Cardiac fibroblast (primary cell): ENCODE measurements around the gene CTDP1.

Source experiments
- DNase-seq, 2 donors: peaks; one replicate each; pipeline versions ENCODE4 v3.0.0 to v3.0.0-alpha.2; 2010; ENCODE audit warnings: low read depth in 2 of 2
- H3K4me3 ChIP-seq, 2 donors: replicated peaks in 1 of 2; 1 replicate in 1 of 2; 2 replicates in 1 of 2; pipeline ENCODE4 v1.5.1; 2011; ENCODE audit warnings: low read depth in 2 of 2, low read length in 2 of 2, mild to moderate bottlenecking in 2 of 2, moderate library complexity in 1 of 2
- TF ChIP-seq, protein P1 (sequence below): IDR thresholded peaks from one replicate; pipeline ENCODE4 v1.5.1; 2011; ENCODE audit warnings: low read depth, mild to moderate bottlenecking, low read length, inconsistent platforms

CTDP1 gene

DNA sequence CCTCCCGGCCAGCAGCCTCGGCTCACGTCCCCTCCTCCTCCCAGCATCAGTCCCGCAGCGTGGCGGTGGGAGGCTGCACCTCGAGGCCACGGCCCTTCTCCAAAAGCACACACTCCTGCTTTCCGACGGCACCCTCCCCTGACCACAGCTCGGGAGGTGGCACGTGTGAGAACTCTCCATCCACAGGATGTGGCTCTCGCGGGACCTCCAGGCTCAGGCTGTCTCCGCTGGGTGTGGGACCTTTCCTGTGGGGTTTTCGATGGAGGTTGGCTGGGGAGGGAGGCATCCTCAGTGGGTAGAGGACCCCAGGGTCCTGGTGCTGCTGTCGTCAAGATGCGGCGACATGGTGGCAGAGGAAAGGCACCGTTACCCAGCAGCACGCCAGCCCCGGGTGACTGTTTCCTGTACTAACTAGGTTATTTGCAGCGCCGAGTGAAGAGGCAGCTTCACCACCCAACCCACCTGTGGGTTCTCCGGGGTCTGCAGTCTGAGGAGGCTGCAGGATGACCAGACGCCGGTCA is 75.3 kb downstream of the CTDP1 start:
- no peak overlapping the region for H3K4me3 ChIP-seq
- TF ChIP-seq, protein P1, sequence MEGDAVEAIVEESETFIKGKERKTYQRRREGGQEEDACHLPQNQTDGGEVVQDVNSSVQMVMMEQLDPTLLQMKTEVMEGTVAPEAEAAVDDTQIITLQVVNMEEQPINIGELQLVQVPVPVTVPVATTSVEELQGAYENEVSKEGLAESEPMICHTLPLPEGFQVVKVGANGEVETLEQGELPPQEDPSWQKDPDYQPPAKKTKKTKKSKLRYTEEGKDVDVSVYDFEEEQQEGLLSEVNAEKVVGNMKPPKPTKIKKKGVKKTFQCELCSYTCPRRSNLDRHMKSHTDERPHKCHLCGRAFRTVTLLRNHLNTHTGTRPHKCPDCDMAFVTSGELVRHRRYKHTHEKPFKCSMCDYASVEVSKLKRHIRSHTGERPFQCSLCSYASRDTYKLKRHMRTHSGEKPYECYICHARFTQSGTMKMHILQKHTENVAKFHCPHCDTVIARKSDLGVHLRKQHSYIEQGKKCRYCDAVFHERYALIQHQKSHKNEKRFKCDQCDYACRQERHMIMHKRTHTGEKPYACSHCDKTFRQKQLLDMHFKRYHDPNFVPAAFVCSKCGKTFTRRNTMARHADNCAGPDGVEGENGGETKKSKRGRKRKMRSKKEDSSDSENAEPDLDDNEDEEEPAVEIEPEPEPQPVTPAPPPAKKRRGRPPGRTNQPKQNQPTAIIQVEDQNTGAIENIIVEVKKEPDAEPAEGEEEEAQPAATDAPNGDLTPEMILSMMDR: no peak
- no peak for DNase-seq

DNA sequence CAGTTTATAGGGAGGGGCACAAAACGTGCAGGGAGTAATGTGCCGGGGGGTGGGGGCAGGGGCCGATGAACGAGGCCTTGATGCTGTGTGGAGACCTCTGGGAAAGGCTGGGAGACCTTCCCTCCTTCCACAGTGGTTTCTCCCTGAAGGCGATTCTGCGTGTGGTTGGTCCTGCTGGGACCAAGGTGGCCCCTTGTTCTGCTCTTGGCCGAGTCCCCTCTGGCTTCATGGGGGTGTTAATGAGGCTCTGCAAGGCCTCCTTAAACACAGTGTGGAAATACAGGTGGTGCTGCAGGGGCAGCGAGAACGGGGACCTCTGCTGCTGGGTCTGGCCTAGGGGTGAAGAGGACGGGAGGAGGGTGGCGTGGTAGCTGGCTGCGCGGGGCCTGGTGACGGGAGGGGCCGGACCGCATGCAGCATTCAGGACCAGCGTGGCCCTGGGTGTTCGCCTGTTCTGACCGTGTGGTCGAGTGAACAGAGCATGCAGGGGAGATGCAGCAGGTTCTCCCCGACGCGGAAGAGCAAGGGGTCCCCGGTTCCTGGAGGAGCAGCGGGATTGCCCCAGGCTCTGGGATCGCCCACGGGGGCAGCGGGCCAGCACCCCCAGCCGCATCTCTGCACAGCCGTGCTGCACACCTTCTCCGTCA is 76.0 kb downstream of the CTDP1 start:
- DNase-seq: no peak
- TF ChIP-seq, protein P1: no peak

DNA sequence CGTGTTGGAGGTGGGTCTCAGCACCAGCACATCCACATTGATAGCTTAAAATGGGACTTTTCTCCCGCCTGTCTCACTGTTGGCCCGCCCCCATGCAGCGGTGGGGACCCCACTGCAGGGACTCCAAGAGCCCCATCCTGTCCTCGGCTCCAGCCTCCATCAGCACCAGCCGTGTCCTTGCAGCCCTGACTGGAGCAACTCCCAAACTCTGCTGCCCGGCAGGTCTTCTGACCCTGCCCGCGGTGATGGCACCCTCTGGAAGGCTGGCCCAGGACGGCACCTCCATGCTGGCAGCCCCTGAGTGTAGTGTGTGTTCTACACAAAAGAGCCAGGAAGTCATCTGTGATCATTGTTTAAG is 76.5 kb downstream of the CTDP1 start:
- DNase-seq: no peak
- TF ChIP-seq, protein P1: no peak
- H3K4me3 ChIP-seq: no peak overlapping the region

More for the DNA sequence above, 76.0 kb downstream of the CTDP1 start:
- no peak overlapping the region for H3K4me3 ChIP-seq

DNA sequence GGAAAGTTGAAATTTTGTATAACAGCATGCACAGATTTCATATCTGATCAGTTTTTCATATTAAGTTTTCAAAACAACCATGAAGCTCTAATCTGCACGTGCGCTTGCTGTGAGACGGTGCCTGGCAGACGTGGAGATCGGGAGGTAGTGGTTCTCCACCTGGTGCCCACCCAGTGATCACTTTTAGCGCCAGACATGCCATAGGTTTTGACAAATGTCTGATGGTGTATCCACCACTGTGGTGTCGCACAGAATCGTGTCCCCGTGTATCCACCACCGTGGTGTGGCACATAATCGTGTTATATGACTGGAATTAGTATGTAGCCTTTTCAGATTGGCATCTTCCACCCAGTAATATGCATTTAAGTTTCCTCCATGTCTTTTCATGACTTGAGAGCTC is 77.2 kb downstream of the CTDP1 start:
- TF ChIP-seq, protein P1: no peak
- no peak for DNase-seq
- no peak overlapping the region for H3K4me3 ChIP-seq

DNA sequence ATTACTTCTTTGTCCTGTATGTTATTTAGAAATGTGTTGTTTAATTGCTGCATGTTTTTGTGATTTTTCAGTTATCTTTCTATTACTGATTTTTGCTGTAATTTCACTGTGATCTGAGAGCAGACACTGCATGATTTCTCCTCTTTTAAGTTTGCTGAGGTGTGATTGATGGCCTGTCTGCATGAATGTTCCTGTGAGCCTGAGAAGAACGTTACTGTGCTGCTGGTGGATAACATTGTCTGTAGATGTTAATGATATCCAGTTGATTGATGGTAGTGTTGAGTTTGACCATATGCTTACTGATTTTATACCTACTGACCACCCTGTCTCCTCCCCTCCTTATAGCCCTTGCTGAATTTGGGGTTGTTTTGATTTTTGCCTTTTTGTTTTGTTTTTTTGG is 80.7 kb downstream of the CTDP1 start:
- TF ChIP-seq, protein P1: no peak
- no peak for DNase-seq
- H3K4me3 ChIP-seq: no peak overlapping the region

DNA sequence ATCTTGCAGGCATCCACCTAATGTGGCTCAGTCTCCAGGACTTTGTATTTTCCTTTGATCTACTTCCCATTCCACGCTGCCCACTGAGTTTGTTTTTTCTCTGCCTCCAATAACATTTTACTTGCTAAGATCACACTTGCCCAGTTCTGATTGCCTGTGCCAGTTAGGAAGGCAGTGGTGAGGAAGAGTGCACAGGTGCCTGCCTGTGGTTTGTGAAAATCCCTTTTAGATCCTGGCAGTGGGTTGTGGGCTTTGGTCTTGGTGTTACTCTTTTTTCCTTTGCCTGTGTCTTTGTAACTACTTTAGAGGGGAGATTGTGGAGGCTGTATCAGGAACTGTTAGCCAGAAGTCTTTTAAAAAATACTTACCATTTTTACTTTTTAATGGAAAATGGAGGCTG is 81.3 kb downstream of the CTDP1 start:
- TF ChIP-seq, protein P1: no peak

DNA sequence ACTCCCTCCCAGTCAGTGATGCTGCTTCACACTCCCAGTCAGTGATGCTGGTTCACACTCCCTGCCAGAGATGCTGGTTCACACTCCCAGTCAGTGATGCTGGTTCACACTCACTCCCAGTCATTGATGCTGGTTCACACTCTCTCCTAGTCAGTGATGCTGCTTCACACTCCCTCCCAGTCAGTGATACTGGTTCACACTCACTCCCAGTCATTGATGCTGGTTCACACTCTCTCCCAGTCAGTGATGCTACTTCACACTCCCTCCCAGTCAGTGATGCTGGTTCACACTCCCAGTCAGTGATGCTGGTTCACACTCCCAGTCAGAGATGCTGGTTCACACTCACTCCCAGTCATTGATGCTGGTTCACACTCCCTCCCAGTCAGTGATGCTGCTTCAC is 83.8 kb downstream of the CTDP1 start:
- TF ChIP-seq, protein P1: no peak
- DNase-seq: no peak

More for the DNA sequence above, 81.3 kb downstream of the CTDP1 start:
- no peak for DNase-seq
- no peak overlapping the region for H3K4me3 ChIP-seq

More for the DNA sequence above, 83.8 kb downstream of the CTDP1 start:
- H3K4me3 ChIP-seq: no peak overlapping the region
